HG02588 (cell line): ENCODE data around the gene TUBE1.
"Not testable (repeated sequence)": the region's sequence is repeated elsewhere in the genome, so short reads cannot be mapped to it uniquely, and the experiment has no call there.

ENCODE experiments used
- ATAC-seq: cut with Tn5 transposase; IDR thresholded peaks from one replicate; pipeline ENCODE4 v1.9.1; 2021; ENCODE audit warnings: mild to moderate bottlenecking, moderate library complexity; ENCODE audit not compliant: unreplicated experiment

The TUBE1 gene

GRCh38 chr6:112087136-112087911 is at the start of gene TUBE1, which contains the start of gene FAM229B:
TSS of gene TUBE1 (minus strand) at chr6:112087482. CDS start at chr6:112087434, 48 bp downstream.
TSS of gene FAM229B (plus strand) at chr6:112087591. CDS start at chr6:112099284, 11,693 bp downstream.
- ATAC-seq = peak; percentile 98

GRCh38 chr6:112130878-112131277 is 43.6 kb upstream of the TUBE1 start:
- ATAC-seq = no peak

- ATAC-seq = no peak
Measured at GRCh38 chr6:112128208-112128607, 40.9 kb upstream of the TUBE1 start.

GRCh38 chr6:112123982-112124381 is 36.7 kb upstream of the TUBE1 start:
- no peak for ATAC-seq

GRCh38 chr6:112122756-112123155 is 35.5 kb upstream of the TUBE1 start:
- no peak for ATAC-seq

GRCh38 chr6:112118034-112118433 is 30.8 kb upstream of the TUBE1 start:
- no peak for ATAC-seq

- ATAC-seq = no peak
Measured at GRCh38 chr6:112117554-112117953, 30.3 kb upstream of the TUBE1 start.

GRCh38 chr6:112116221-112116620 is 28.9 kb upstream of the TUBE1 start:
- no peak for ATAC-seq

GRCh38 chr6:112114577-112115223 is 27.4 kb upstream of the TUBE1 start:
- no peak for ATAC-seq

GRCh38 chr6:112113918-112114317 is 26.6 kb upstream of the TUBE1 start:
- no peak for ATAC-seq

GRCh38 chr6:112113431-112113830 is 26.1 kb upstream of the TUBE1 start:
- ATAC-seq = no peak

- ATAC-seq = no peak
Measured at GRCh38 chr6:112109262-112109661, 22.0 kb upstream of the TUBE1 start.

GRCh38 chr6:112106562-112106961 is 19.3 kb upstream of the TUBE1 start:
- no peak for ATAC-seq

- not testable (repeated sequence) for ATAC-seq
Measured at GRCh38 chr6:112106026-112106425, 18.7 kb upstream of the TUBE1 start.

- no peak for ATAC-seq
Measured at GRCh38 chr6:112100561-112100960, 13.3 kb upstream of the TUBE1 start.

GRCh38 chr6:112096901-112097300 is 9.6 kb upstream of the TUBE1 start:
- ATAC-seq = no peak

- no peak for ATAC-seq
Measured at GRCh38 chr6:112087916-112088315, 634 bp upstream of the TUBE1 start.

GRCh38 chr6:112086744-112087135 is 542 bp downstream of the TUBE1 start:
- ATAC-seq = peak; percentile 10

- ATAC-seq = no peak
Measured at GRCh38 chr6:112085286-112086065, 1.8 kb downstream of the TUBE1 start.

- no peak for ATAC-seq
Measured at GRCh38 chr6:112081569-112081968, 5.7 kb downstream of the TUBE1 start.

- ATAC-seq = no peak
Measured at GRCh38 chr6:112066606-112067005, 20.7 kb downstream of the TUBE1 start.
